K562 (cell line): ENCODE data around the gene SCRN2. TPM values are rescaled to one million over a fixed set of nuclear protein-coding genes. Genes with fewer than 3 reads are reported as not detected.

Experiments used
- ARID1B ChIP-seq: fragments of 450-650 bp; IDR thresholded peaks from 2 replicates; pipeline ENCODE4 v1.6.1; 2016; ENCODE audit warnings: antibody characterized with exemption, mild to moderate bottlenecking, inconsistent platforms
- CEBPB ChIP-seq: fragments of 450-650 bp; IDR thresholded peaks from 2 replicates; pipeline ENCODE4 v1.6.1; 2016; ENCODE audit warnings: missing genetic modification characterization, missing compliant biosample characterization
- COPS2 ChIP-seq: fragments of 450-650 bp; conservative IDR thresholded peaks from 2 replicates; pipeline ENCODE4 v1.6.1; 2016; ENCODE audit warnings: mild to moderate bottlenecking, moderate library complexity
- DIDO1 ChIP-seq: fragments of 450-650 bp; IDR thresholded peaks from 2 replicates; pipeline ENCODE4 v1.6.1; 2016; ENCODE audit warnings: low read depth, missing biosample characterization, missing genetic modification characterization
- FOXA1 ChIP-seq: fragments of 450-650 bp; IDR thresholded peaks from 2 replicates; pipeline ENCODE4 v1.6.1; 2016; ENCODE audit warnings: mild to moderate bottlenecking, borderline replicate concordance
- HCFC1 ChIP-seq: IDR thresholded peaks from 2 replicates; pipeline ENCODE4 v1.6.1; 2012; ENCODE audit warnings: low read depth, low read length, improper control_type of control experiment
- NFE2L1 ChIP-seq: fragments of 450-650 bp; IDR thresholded peaks from 2 replicates; pipeline ENCODE4 v1.6.1; 2016; ENCODE audit warnings: missing genetic modification characterization, low read depth, mild to moderate bottlenecking, missing compliant biosample characterization, moderate library complexity, borderline replicate concordance
- NR2C1 ChIP-seq, 2 experiments: fragments of 450-650 bp; IDR thresholded peaks; 2 replicates each; pipeline ENCODE4 v1.6.1; 2017; ENCODE audit warnings: mild to moderate bottlenecking in 2 of 2, antibody characterized with exemption in 1 of 2, inconsistent platforms in 1 of 2, missing compliant biosample characterization in 1 of 2, missing genetic modification characterization in 1 of 2
- POLR3A ChIP-seq: IDR thresholded peaks from 2 replicates; pipeline ENCODE4 v1.6.1; 2011; ENCODE audit warnings: borderline replicate concordance, mild to moderate bottlenecking, moderate library complexity; ENCODE audit not compliant: insufficient read length, insufficient read depth; ENCODE audit errors: extremely low read depth
- POLR3G ChIP-seq: IDR thresholded peaks from 2 replicates; pipeline ENCODE4 v1.6.1; 2011; ENCODE audit not compliant: insufficient read length, insufficient replicate concordance; ENCODE audit errors: extremely low read depth
- PRMT5 ChIP-seq: sonication (generic); formaldehyde crosslinking; IDR thresholded peaks from 2 replicates; pipeline ENCODE4 v1.5.0; 2020; ENCODE audit warnings: missing genetic modification reagents
- PTBP1 ChIP-seq: fragments of 200-400 bp; formaldehyde crosslinking; IDR thresholded peaks from 2 replicates; pipeline ENCODE4 v1.6.1; 2017; ENCODE audit warnings: low read depth, low read length
- RNF2 ChIP-seq: sonication (generic); IDR thresholded peaks from 2 replicates; pipeline ENCODE4 v1.6.1; 2016
- SRSF9 ChIP-seq: fragments of 200-400 bp; formaldehyde crosslinking; IDR thresholded peaks from 2 replicates; pipeline ENCODE4 v1.6.1; 2017; ENCODE audit warnings: low read depth, low read length, borderline replicate concordance
- TAF7 ChIP-seq: fragments of 450-650 bp; IDR thresholded peaks from 2 replicates; pipeline ENCODE4 v1.6.1; 2016; ENCODE audit warnings: missing genetic modification characterization, missing compliant biosample characterization
- ZBTB8A ChIP-seq: fragments of 450-650 bp; IDR thresholded peaks from 2 replicates; pipeline ENCODE4 v1.6.1; 2018; ENCODE audit warnings: mild to moderate bottlenecking, moderate library complexity; ENCODE audit not compliant: partially characterized antibody
- ZNF696 ChIP-seq: fragments of 250-450 bp; sonication (Bioruptor Pico); conservative IDR thresholded peaks from 2 replicates; pipeline ENCODE4 v1.4.0; 2020; ENCODE audit warnings: mild to moderate bottlenecking, moderate library complexity
- ZNF780A ChIP-seq: fragments of 250-450 bp; sonication (Bioruptor Pico); IDR thresholded peaks from 2 replicates; pipeline ENCODE4 v1.5.0; 2021; ENCODE audit warnings: mild to moderate bottlenecking
- polyA plus RNA-seq, 8 experiments: library from polyadenylated mRNA; depleted of rRNA in 4 of 8; stranded (reverse) in 5 of 8; unstranded in 3 of 8; fragments of >200 nt; fragmentation: Nextera tagmentation in 2 of 8; fragmentation: Illumina TruSeq in 1 of 8; extraction: Ambion mirVana in 2 of 8; extraction: Trizol in 1 of 8; gene quantifications; 2 replicates each; pipeline versions ENCODE4 v1.2.1 to v1.2.3, GENCODE V29; 2011 to 2014; ENCODE audit warnings: inconsistent platforms in 1 of 8, missing spikeins in 1 of 8
- total RNA-seq, 7 experiments: library from RNA; depleted of rRNA in 6 of 7; stranded (reverse); fragments of >200 nt in 6 of 7; fragmentation: Illumina TruSeq in 2 of 7; extraction: Trizol in 2 of 7; gene quantifications; 2 replicates each; pipeline versions ENCODE4 v1.2.1 to v1.2.3, GENCODE V29; 2011 to 2021; ENCODE audit warnings: low replicate concordance in 1 of 7
- TF ChIP-seq, protein P1 (sequence below): fragments of 200-600 bp; sonication (generic); IDR thresholded peaks from one replicate; pipeline ENCODE4 v1.6.1; 2012; ENCODE audit warnings: mild to moderate bottlenecking, low read depth, low read length, inconsistent platforms

SCRN2 gene
- total and polyA plus RNA-seq, 9 of the 15 experiments (the other 6 are each of a cell fraction or from before 2014, with no cell fraction given), result 0.25 to 32.9 (median 13.6) TPM

DNA sequence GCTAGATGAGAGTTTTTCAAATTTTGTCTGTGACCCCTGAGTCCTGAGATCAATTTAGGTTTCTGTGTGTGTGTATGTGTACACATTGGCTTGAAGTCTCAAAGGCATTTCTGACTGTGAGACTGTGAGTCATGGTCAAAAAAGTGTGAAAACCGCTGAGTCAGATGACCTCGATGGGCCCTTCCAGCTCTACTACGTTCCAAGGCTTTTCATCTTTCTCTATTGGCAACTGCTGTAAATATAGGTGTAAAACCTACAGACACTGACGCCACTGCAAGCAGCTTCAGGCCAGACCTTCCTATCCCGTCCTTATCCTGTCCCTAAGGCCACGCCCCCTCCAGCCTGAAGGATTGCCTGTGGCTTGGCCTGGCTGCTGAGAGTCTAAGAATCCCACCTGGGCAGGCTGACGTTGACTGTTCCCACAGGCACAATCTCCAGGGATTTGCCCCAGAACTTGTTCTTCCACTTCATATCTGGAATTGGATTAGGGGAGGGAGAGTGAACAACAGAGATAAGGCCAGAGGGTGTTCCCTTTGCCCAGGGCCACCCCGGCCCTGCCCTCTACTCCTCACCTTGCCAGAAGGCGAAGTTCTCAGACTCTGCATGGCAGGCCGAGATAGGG lies 30.8 kb downstream of the SCRN2 start (continued):
- TF ChIP-seq, protein P1, sequence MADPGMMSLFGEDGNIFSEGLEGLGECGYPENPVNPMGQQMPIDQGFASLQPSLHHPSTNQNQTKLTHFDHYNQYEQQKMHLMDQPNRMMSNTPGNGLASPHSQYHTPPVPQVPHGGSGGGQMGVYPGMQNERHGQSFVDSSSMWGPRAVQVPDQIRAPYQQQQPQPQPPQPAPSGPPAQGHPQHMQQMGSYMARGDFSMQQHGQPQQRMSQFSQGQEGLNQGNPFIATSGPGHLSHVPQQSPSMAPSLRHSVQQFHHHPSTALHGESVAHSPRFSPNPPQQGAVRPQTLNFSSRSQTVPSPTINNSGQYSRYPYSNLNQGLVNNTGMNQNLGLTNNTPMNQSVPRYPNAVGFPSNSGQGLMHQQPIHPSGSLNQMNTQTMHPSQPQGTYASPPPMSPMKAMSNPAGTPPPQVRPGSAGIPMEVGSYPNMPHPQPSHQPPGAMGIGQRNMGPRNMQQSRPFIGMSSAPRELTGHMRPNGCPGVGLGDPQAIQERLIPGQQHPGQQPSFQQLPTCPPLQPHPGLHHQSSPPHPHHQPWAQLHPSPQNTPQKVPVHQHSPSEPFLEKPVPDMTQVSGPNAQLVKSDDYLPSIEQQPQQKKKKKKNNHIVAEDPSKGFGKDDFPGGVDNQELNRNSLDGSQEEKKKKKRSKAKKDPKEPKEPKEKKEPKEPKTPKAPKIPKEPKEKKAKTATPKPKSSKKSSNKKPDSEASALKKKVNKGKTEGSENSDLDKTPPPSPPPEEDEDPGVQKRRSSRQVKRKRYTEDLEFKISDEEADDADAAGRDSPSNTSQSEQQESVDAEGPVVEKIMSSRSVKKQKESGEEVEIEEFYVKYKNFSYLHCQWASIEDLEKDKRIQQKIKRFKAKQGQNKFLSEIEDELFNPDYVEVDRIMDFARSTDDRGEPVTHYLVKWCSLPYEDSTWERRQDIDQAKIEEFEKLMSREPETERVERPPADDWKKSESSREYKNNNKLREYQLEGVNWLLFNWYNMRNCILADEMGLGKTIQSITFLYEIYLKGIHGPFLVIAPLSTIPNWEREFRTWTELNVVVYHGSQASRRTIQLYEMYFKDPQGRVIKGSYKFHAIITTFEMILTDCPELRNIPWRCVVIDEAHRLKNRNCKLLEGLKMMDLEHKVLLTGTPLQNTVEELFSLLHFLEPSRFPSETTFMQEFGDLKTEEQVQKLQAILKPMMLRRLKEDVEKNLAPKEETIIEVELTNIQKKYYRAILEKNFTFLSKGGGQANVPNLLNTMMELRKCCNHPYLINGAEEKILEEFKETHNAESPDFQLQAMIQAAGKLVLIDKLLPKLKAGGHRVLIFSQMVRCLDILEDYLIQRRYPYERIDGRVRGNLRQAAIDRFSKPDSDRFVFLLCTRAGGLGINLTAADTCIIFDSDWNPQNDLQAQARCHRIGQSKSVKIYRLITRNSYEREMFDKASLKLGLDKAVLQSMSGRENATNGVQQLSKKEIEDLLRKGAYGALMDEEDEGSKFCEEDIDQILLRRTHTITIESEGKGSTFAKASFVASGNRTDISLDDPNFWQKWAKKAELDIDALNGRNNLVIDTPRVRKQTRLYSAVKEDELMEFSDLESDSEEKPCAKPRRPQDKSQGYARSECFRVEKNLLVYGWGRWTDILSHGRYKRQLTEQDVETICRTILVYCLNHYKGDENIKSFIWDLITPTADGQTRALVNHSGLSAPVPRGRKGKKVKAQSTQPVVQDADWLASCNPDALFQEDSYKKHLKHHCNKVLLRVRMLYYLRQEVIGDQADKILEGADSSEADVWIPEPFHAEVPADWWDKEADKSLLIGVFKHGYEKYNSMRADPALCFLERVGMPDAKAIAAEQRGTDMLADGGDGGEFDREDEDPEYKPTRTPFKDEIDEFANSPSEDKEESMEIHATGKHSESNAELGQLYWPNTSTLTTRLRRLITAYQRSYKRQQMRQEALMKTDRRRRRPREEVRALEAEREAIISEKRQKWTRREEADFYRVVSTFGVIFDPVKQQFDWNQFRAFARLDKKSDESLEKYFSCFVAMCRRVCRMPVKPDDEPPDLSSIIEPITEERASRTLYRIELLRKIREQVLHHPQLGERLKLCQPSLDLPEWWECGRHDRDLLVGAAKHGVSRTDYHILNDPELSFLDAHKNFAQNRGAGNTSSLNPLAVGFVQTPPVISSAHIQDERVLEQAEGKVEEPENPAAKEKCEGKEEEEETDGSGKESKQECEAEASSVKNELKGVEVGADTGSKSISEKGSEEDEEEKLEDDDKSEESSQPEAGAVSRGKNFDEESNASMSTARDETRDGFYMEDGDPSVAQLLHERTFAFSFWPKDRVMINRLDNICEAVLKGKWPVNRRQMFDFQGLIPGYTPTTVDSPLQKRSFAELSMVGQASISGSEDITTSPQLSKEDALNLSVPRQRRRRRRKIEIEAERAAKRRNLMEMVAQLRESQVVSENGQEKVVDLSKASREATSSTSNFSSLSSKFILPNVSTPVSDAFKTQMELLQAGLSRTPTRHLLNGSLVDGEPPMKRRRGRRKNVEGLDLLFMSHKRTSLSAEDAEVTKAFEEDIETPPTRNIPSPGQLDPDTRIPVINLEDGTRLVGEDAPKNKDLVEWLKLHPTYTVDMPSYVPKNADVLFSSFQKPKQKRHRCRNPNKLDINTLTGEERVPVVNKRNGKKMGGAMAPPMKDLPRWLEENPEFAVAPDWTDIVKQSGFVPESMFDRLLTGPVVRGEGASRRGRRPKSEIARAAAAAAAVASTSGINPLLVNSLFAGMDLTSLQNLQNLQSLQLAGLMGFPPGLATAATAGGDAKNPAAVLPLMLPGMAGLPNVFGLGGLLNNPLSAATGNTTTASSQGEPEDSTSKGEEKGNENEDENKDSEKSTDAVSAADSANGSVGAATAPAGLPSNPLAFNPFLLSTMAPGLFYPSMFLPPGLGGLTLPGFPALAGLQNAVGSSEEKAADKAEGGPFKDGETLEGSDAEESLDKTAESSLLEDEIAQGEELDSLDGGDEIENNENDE, result no peak
- TF ChIP-seq SRSF9, result no peak
- TF ChIP-seq POLR3G, result no peak
- no peak for TF ChIP-seq HCFC1
- TF ChIP-seq POLR3A, result no peak
- TF ChIP-seq ZBTB8A, result no peak
- no peak for TF ChIP-seq NR2C1 (IDR thresholded peaks at IDR 0.05)
- TF ChIP-seq NR2C1 (tag; IDR thresholded peaks at IDR 0.05), result no peak
- TF ChIP-seq RNF2, result no peak
- TF ChIP-seq ARID1B, result peak; percentile 71
- TF ChIP-seq PTBP1, result no peak
- TF ChIP-seq DIDO1 (tag), result no peak
- TF ChIP-seq NFE2L1 (tag), result 0 out of 2 replicates have a peak, but pooled peaks have one; percentile 22
- no peak for TF ChIP-seq TAF7 (tag)
- TF ChIP-seq PRMT5, result no peak
- no peak for TF ChIP-seq ZNF780A
- TF ChIP-seq ZNF696 (CRISPR knock-in tag), result no peak
- TF ChIP-seq FOXA1, result no peak
- TF ChIP-seq CEBPB, result no peak
- TF ChIP-seq COPS2, result no peak
